Lower lobe of right lung (tissue), 2 donors: ENCODE data around the gene PRC1. TPM values are rescaled to one million over a fixed set of nuclear protein-coding genes. Genes with fewer than 3 reads are reported as not detected.

Source experiments
- ATAC-seq, 2 donors: fragments of 200-7000 bp; cut with Tn5 transposase; one replicate each; pipeline ENCODE4 v1.9.1; 2020 to 2022; ENCODE audit warnings: mild to moderate bottlenecking in 2 of 2, moderate library complexity in 2 of 2
- DNase-seq: peaks from one replicate; pipeline ENCODE4 v3.0.0-alpha.2; 2020
- H3K27ac ChIP-seq: fragments of 200-600 bp; one replicate; pipeline ENCODE4 v1.8.0; 2022
- H3K27me3 ChIP-seq: fragments of 200-600 bp; one replicate; pipeline ENCODE4 v1.8.0; 2022; ENCODE audit warnings: low read depth
- H3K36me3 ChIP-seq: fragments of 200-600 bp; one replicate; pipeline ENCODE4 v1.8.0; 2022; ENCODE audit warnings: mild to moderate bottlenecking
- H3K4me1 ChIP-seq: fragments of 200-600 bp; one replicate; pipeline ENCODE4 v1.8.0; 2022
- H3K4me3 ChIP-seq: fragments of 200-600 bp; one replicate; pipeline ENCODE4 v1.8.0; 2022; ENCODE audit warnings: mild to moderate bottlenecking
- H3K9me3 ChIP-seq: fragments of 200-600 bp; one replicate; pipeline ENCODE4 v1.8.0; 2022
- CTCF ChIP-seq: fragments of 200-600 bp; IDR thresholded peaks from one replicate; pipeline ENCODE4 v1.8.0; 2022; ENCODE audit warnings: antibody characterized with exemption, mild to moderate bottlenecking
- intact Hi-C: fragments of 100-400 bp; cut with DNase I; formaldehyde crosslinking; loops from one replicate; pipeline ENCODE4 v1.11.0; 2022
- total RNA-seq: library from RNA; stranded (reverse); fragmentation: NEBNext Ultra II Directional; extraction: Animal tissue kit (Norgen Biotek cat#: 25700); gene quantifications from one replicate; pipeline ENCODE4 v1.2.1, GENCODE V29; 2021
- donor health status: DM: no; HTN: yes; CAD: no; lungs with severe emphysema.

Gene PRC1
- total RNA-seq, 1 donor from 2014 or later, result 6.7 TPM

- TF ChIP-seq CTCF, result no peak
- DNase-seq, result no peak
- peaks cover 46% of the 10 kb centered on the region for H3K36me3 ChIP-seq
- intact Hi-C loops, result no loop called here
- H3K27me3 ChIP-seq, result no peaks in the 10 kb centered on the region
- no peak overlapping the region for H3K27ac ChIP-seq
- H3K4me3 ChIP-seq, result no peak overlapping the region
- H3K9me3 ChIP-seq, result no peaks in the 10 kb centered on the region
- no peak for ATAC-seq
- peaks cover 34% of the 10 kb centered on the region for H3K4me1 ChIP-seq
Observed at GRCh38 chr15:90936823-90937222, 57.5 kb downstream of the PRC1 start.

GRCh38 chr15:90934949-90935751 lies 59.2 kb downstream of the PRC1 start, which contains the start of gene UNC45A:
TSS of gene UNC45A (plus strand) at chr15:90935285. CDS start at chr15:90935325, 40 bp downstream.
- Histone ChIP-seq H3K4me1 (peaks cover 49% of the 10 kb centered on the region), H3K27me3 (no peaks in the 10 kb centered on the region), H3K9me3 (no peaks in the 10 kb centered on the region), H3K4me3 (peak within 1 kb of the TSS; percentile 70), H3K36me3 (peaks cover 29% of the 10 kb centered on the region), H3K27ac (peak within 1 kb of the TSS; percentile 76)
- ATAC-seq (peak; percentile 91 to 92), DNase-seq (peak; percentile 95)
- intact Hi-C loops, result no loop called here
- TF ChIP-seq CTCF, result no peak

GRCh38 chr15:90934256-90934948 lies 59.9 kb downstream of the PRC1 start:
- ATAC-seq, result peak; percentile 65 to 71
- intact Hi-C loops, result no loop called here
- peak; percentile 91 for DNase-seq

GRCh38 chr15:90933301-90933700 lies 61.0 kb downstream of the PRC1 start:
- ATAC-seq (no peak), DNase-seq (no peak)
- intact Hi-C loops, result no loop called here
- no peak overlapping the region for H3K4me3 ChIP-seq
- no peak overlapping the region for H3K27ac ChIP-seq
- H3K27me3 ChIP-seq, result no peaks in the 10 kb centered on the region
- H3K36me3 ChIP-seq, result peaks cover 11% of the 10 kb centered on the region
- H3K4me1 ChIP-seq, result peaks cover 62% of the 10 kb centered on the region
- no peaks in the 10 kb centered on the region for H3K9me3 ChIP-seq
- no peak for TF ChIP-seq CTCF

More at GRCh38 chr15:90934256-90934948, 59.9 kb downstream of the PRC1 start:
- Histone ChIP-seq H3K9me3 (no peaks in the 10 kb centered on the region), H3K4me1 (peaks cover 52% of the 10 kb centered on the region), H3K27ac (peak overlapping the region; percentile 76), H3K4me3 (peak overlapping the region; percentile 70), H3K27me3 (no peaks in the 10 kb centered on the region), H3K36me3 (peaks cover 22% of the 10 kb centered on the region)
- TF ChIP-seq CTCF, result peak; percentile 89

GRCh38 chr15:90932660-90932991 lies 61.7 kb downstream of the PRC1 start:
- no peak for DNase-seq
- TF ChIP-seq CTCF, result no peak
- H3K27me3 ChIP-seq, result no peaks in the 10 kb centered on the region
- intact Hi-C loops, result no loop called here
- H3K27ac ChIP-seq, result peak overlapping the region; percentile 96
- H3K4me1 ChIP-seq, result peaks cover 62% of the 10 kb centered on the region
- H3K9me3 ChIP-seq, result no peaks in the 10 kb centered on the region
- peak overlapping the region; percentile 93 for H3K4me3 ChIP-seq
- H3K36me3 ChIP-seq, result peaks cover 4% of the 10 kb centered on the region
- no peak for ATAC-seq
